NCI-H1930 (cell line): ENCODE measurements around the gene VKORC1L1.
"Not testable (repeated sequence)": the region's sequence is repeated elsewhere in the genome, so short reads cannot be mapped to it uniquely, and the experiment has no call there.

Source experiments
- DNase-seq, 2 experiments: peaks; one replicate each; lab custom pipeline; 2025; lab: John Stamatoyannopoulos, UW

Gene VKORC1L1

GRCh38 chr7:65885533-65885932 lies 12.7 kb downstream of the VKORC1L1 start:
- not testable (repeated sequence) for DNase-seq

DNA sequence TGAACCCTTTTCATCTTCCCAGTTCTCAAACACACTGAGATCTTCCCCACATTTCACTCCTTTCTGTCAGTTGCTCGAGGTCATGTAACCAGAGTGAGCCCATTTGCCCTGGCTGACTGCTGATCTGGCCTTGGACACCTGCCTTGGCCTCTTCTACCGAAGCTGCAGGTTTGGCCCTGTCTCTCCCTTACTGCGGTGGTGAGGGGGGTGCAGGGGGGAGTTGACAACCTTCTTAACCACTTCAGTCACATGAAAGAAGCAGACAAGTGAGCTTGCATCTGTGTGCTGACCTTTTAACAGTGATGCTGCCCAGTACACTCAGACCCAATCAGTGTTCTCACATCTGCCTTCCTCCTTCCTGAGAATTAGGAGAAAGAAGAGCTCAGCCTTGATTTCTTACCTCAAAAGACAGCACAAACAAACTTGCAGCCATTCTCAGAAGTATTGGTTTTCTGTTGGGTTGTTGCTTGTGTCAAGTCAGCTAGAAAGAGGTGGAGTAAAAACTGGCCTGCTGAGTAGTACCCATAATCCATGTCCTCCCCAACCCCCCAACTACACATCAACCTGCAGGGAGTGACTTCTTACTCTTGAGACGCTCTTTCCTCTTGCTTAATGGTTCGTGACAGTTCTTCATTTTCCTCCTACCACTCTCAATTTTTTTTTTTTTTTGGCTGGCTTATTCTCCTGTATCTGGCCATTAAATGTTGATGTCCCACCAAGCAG lies 15.7 kb downstream of the VKORC1L1 start:
- not testable (repeated sequence) for DNase-seq

DNA sequence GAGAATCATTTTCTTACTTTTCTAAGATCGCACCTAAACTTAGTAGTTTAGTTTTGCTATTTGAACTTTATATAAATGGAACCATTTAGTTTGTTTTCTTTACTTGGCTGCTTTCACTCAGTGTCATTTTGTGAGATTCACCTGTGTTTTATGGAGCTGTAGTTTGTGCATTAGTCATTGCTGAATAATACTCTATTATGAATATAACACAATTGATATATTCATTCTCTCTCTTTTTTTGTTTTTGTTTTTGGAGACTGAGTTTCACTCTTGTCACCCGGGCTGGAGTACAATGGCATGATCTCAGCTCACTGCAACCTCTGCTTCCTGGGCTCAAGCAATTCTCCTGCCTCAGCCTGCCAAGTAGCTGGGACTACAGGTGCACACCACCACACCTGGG lies 16.8 kb downstream of the VKORC1L1 start:
- DNase-seq, result not testable (repeated sequence)

- DNase-seq, result no peak
Measured at GRCh38 chr7:65892161-65892560, 19.3 kb downstream of the VKORC1L1 start.

DNA sequence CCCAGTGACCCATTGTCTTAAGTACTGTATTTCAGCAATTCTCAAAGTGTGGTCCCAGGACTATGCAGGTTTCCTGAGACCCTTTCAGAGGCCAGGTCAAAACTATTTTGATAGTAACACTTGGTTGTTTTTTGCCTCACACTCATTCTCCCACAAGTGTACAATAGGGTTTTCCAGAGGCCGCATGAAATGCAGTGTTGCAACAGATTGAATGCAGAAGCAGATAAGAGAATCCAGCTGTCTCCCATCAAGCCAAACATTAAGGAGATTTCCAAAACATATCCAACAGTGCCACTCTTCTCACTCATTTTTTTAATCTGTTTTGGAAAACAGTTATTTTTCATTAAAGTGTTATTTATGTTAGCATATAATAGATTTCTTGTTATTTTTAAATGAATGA lies 20.0 kb downstream of the VKORC1L1 start:
- no peak for DNase-seq

DNA sequence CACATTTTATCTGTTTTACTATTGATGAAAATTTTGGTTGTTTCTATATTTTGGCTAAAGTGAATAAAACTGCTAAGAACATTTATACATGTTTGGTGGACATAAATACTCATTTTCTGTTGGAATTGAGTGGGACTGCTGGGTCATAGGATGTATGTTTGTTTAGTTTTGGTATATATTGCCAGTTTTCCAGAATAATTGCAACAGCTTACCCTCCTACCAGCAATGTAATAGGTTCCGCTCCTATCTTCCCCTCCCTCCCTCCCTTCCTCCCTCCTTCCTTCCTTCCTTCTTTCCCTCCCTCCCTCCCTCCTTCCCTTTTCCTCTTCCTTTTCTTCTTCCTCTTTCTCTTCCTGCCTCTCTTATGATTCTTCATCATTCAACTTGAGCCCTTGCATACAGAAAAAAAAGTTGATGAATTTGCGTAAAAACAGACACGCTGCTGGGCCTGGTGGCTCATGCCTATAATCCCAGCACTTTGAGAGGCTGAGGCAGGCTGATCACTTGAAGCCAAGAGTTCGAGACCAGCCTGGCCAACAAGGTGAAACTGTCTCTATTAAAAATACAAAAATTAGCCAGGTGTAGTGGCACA lies 23.5 kb downstream of the VKORC1L1 start:
- DNase-seq, result no peak

- not testable (repeated sequence) for DNase-seq
Measured at GRCh38 chr7:65897289-65897688, 24.4 kb downstream of the VKORC1L1 start.

DNA sequence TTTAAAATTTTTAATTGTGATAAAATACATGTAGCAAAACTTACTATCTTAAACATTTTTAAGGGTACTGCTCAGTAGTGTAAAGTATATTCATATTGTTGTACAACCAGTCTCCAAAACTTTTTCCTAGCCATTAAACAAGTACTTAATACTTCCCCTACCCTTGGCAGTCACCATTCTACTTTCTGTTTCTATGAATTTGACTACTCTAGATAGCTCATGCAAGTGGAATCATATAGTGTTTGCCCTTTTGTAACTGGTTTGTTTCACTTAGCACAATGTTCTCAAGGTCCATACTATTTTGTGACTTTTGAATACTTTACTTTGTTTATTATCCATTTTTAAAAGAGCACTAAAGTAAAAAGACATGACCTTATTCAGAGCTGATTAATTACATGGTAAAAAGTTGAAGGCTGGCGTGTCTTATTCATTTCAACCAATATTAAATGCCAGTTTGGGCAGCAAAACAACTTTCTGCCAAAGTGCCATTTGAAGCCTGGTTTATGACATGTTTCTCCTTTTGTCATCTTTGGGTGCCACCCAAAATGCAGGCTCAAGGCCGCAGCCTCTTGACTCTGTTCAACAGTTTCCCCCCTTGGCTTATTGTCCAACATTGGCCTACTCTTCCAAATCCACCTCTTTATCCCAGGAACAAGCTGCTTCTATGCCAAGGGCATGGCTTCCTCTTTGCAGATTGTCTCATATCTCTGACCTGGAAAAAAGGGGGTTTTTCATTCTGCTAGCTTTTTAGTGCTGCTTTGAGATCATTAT lies 26.0 kb downstream of the VKORC1L1 start:
- DNase-seq, result not testable (repeated sequence)

GRCh38 chr7:65902306-65902705 lies 29.4 kb downstream of the VKORC1L1 start:
- DNase-seq, result no peak

- DNase-seq, result no peak
Measured at GRCh38 chr7:65907501-65908198, 34.8 kb downstream of the VKORC1L1 start.

GRCh38 chr7:65910237-65910636 lies 37.4 kb downstream of the VKORC1L1 start:
- DNase-seq, result no peak

DNA sequence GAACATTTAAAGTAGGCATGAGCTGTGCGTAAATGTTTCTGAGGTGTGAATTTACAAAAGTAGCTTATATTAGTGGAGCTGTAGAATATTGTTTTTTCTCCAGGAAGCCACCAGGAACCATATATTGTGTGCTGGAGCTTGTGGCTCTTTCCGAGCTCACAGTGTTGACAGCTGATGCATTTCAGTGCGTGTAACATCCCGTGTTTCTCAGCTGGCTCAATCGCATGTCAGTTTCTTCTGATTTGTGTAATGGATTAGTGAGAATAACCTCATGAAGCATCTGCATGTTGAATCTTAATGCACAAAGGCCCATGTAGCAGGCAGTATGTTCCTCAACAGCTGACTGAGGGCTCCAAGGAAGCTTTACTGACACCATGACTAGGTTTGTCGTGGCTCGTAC lies 39.4 kb downstream of the VKORC1L1 start:
- DNase-seq, result no peak

DNA sequence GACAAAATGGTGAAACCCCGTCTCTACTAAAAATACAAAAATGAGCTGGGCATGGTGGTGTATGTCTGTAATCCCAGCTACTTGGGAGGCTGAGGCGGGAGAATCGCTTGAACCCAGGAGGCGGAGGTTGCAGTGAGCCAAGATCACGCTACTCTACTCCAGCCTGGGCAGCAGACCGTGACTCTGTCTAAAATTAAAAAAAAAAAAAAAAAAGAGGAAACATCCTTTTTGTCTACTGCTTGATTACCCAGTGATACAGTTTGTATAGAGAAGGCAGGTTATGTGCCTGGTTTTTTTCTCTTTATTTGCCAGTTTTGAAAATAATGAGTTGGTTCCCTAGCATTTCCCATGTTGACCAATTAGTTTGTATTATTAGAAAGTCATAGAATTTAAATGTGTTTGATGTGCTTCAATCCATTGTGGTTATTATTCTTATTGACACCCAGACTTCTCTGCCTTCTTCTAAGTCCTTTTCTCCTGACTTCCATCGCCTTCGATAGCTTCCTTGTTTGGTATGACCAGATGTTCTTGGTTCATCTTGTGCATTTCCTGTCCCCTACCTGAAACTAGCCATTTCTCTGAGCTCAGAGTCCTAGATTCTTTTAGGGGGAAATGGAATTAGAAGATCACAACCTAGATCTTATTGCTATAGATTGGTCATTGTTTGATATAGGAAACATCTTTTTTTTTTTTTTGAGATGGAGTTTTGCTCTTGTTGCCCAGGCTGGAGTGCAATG lies 43.2 kb downstream of the VKORC1L1 start:
- DNase-seq, result no peak

DNA sequence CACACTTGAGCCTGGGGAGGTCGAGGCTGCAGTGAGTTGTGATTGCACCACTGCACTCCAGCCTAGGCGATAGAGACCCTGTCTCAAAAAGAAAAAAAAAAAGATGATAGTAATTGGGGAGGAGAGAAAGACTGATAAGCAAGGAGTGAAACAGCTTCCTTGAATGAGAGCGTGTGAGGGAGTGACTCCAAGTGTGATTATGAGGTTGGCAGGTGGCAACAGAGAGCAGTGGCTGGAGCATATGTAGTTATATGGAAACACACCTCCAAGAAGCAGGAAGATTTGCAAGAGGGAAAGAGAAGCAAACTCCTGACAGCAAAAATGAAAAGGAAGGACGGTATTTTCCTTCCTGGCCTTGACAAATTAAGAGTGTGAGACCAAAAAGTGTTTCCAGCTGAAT lies 50.4 kb downstream of the VKORC1L1 start:
- no peak for DNase-seq

GRCh38 chr7:65924193-65924592 lies 51.3 kb downstream of the VKORC1L1 start:
- no peak for DNase-seq

DNA sequence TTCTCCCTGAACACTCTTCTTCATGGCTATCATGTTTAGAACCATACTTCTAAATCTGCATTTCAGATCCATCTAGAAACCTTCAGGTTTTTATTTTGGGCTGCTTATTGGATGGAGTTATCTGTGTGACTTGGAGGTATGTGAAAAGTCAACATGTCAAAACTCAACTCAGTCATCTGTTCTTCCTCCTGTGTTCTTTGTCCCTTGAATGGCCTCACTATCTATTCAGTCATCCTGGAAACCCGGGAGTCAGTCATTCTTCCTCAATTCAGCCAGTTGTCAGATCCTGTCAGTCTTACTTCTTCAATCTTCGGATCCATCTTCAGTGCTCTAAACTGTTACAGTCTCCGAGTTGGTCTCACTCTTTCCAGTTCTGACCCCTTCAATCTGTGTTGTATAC lies 52.2 kb downstream of the VKORC1L1 start:
- no peak for DNase-seq

DNA sequence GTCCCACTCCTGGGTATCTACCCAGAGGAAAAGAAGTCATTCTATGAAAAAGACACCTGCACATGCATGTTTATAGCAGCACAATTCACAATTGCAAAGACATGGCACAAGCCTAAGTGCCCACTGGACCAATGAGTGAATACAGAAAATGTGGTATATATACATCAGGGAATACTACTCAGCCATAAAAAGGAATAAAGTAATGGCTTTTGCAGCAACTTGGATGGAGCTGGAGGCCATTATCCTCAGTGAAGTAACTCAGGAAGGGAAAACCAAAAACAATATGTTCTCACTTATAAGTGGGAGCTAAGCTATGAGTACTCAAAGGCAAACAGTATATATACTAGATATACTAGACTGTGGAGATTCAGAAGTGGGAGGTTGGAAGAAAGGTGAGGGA lies 53.7 kb downstream of the VKORC1L1 start:
- no peak for DNase-seq

- no peak for DNase-seq
Measured at GRCh38 chr7:65927489-65928448, 54.9 kb downstream of the VKORC1L1 start.

GRCh38 chr7:65931685-65932084 lies 58.8 kb downstream of the VKORC1L1 start:
- DNase-seq, result no peak

GRCh38 chr7:65937296-65937695 lies 64.4 kb downstream of the VKORC1L1 start:
- no peak for DNase-seq
